ENCODE measurements around the gene RALGDS.
"Not testable (repeated sequence)": the region's sequence is repeated elsewhere in the genome, so short reads cannot be mapped to it uniquely, and the experiment has no call there.

Gene RALGDS

DNA sequence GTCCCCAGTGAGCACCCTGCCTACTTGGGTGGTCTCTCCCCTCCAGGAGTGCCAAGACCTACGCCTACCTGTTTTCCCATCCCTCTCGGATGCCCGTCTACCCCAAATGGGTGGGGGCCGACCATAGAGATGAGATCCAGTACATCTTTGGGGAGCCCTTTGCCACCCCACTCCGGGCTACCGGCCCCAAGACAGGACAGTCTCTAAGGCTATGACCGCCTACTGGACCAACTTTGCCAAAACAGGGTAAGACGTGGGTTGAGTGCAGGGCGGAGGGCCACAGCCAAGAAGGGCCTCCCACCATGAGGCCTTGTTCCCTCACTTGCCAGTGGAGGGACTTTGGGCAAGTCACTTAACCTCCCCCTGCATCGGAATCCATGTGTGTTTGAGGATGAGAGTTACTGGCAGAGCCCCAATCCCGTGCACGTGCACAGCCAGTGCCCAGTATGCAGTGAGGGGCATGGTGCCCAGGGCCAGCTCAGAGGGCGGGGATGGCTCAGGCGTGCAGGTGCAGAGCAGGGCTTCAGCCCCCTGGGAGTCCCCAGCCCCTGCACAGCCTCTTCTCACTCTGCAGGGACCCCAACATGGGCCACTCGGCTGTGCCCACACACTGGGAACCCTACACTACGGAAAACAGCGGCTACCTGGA, 34.7 kb downstream of the RALGDS start:
- not testable (repeated sequence) for DNase-seq

GRCh38 chr9:133083688-133084087, 37.4 kb downstream of the RALGDS start:
- not testable (repeated sequence) for DNase-seq

DNA sequence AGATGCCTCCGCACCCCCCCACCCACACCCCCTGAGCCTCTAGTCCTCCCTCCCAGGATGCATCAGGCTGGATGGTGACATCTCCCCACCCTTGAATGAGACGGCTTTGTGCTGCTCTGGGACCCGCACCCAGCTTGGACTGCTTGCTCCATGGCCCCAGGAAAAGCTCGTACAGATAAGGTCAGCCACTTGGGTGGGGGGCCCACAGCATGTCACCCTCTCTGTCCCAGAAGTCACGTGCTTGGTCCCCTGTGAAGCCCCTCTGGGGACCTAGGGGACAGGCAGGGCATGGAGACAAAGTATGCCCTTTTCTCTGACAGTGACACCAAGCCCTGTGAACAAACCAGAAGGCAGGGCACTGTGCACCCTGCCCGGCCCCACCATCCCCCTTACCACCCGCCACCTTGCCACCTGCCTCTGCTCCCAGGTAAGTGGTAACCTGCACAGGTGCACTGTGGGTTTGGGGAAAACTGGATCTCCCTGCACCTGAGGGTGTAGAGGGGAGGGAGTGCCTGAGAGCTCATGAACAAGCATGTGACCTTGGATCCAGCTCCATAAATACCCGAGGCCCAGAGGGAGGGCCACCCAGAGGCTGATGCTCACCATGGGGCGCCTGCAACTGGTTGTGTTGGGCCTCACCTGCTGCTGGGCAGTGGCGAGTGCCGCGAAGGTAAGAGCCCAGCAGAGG, 38.9 kb downstream of the RALGDS start:
- not testable (repeated sequence) for DNase-seq

DNA sequence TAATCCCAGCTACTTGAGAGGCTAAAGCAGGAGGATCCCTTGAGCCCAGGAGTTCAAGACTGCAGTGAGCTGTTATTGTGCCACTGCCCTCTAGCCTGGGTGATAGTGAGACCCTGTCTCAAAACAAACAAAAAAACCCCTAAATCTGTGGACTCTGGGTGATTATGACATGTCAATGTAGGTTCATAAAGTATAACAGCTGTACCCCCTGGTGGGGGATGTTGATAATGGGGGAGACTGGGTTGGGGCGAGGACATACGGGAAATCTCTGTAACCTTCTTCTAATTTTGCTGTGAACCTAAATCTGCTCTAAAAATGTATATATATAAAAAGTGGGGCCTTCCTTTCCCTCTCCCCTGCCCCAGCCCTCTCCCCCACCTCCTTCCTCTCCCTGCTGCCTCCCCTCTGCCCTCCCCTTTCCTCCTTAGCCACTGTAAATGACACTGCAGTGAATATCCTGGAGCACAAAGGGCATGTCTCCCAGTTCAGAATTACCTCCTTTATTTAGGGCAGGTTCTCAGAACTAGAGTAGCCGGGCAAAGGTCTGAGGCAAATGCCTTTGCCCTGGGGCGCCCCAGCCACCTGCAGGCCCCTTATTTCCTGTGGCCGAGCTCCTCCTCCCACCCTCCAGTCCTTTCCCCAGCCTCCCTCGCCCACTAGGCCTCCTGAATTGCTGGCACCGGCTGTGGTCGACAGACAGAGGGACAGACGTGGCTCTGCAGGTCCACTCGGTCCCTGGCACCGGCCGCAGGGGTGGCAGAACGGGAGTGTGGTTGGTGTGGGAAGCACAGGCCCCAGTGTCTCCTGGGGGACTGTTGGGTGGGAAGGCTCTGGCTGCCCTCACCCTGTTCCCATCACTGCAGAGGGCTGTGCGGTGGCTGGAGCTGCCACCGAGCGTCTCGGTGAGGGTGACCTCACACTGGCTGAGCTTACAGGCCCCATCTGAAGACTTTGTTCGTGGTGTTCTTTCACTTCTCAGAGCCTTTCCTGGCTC, 40.0 kb downstream of the RALGDS start:
- not testable (repeated sequence) for DNase-seq

GRCh38 chr9:133080161-133080560, 40.9 kb downstream of the RALGDS start:
- DNase-seq = no peak

- no peak for DNase-seq
These were observed 42.6 kb downstream of the RALGDS start for GRCh38 chr9:133078486-133078885.

DNA sequence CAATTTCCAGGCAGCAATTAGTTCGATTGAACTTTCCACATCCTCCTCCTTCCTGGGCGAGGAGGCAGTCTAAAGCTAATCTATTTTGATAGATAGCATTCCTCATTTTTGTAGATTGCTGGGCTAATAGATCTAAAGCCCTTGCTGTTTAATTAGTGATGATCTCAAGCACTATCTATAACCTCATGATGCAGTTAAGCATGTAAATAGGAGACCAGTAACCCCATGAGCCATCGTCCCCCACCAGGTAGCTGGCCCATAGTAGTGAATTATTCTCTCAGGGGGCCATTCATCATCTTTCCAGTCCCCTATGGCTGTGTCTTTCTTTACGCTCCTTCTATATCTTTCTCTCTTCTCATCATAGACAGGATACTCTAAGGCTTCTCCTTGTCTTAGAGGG, 44.3 kb downstream of the RALGDS start:
- no peak for DNase-seq

DNA sequence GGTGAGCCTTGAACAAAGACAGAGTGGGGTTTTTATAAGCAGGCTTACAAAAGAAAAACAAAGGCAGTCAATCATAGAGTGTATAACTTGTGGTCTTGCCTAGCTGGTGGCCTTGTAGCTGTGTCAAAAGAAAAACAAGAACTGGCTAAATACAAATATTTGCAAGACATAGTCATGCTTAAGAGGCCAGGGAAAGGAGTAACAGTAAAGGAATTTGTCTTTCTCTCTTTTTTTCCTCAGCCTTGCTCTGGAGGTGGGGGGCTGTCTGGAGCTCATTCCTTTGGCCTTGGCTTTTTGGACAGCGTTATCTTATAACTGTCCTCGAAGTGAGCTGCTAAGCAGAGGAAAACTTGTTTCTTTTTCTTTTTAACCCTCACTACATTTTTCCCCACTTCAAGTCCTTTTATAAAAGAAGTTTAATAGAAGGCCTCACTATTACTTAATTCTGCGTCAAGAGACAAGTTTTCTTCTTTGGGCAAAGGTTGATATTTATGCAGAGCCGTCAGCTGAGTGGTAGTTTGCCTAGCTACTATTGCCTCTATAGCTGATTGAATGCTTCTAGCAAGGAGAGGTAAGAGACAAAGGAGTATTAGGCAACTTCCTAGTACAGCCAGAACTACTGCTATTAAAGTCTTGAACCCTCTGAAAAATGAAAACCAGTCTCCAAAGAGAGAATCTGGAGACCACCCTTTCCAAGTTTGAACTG, 45.0 kb downstream of the RALGDS start:
- no peak for DNase-seq

DNA sequence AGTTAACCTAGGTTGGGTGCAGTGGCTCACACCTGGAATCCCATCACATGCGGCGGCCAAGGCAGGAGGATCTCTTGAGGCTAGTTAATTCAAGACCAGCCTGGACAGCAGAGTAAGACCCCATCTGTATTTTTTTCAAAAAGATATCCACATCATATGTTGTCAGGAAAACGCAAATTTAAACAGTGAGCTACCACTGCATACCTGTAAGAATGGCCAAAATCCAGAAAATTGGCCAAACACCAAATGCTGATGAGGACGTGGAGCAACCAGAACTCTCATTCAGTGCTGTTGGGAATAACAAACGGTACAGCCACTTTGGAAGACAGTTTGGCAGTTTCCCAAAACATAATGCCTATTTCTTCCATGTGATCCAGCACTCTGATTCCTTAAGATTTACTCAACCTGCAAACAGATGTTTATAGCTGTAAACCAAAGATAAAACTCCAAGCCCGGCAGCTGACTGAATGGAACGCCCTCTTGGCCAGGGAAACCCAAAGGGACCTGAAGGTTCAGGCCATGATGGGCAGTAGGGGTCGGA, 46.9 kb downstream of the RALGDS start:
- DNase-seq = no peak

GRCh38 chr9:133073086-133074014, 47.7 kb downstream of the RALGDS start:
- no peak for DNase-seq

DNA sequence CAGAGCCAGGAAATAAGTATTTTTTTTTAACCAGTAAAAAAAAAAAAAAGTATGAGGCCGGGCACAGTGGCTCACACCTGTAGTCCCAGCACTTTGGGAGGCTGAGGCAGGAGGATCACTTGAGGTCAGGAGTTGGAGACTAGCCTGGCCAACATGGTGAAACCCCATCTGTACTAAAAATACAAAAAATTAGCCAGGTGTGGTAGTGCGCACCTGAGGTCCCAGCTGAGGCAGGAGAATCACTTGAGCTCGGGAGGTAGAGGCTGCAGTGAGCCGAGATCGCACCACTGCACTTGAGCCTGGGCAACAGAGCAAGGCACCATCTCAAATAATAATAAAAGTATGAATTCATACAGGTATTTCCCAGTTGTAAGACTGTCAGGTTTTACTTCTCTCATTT, 48.8 kb downstream of the RALGDS start:
- DNase-seq = not testable (repeated sequence)

GRCh38 chr9:133071484-133072150, 49.4 kb downstream of the RALGDS start:
- no peak for DNase-seq

DNA sequence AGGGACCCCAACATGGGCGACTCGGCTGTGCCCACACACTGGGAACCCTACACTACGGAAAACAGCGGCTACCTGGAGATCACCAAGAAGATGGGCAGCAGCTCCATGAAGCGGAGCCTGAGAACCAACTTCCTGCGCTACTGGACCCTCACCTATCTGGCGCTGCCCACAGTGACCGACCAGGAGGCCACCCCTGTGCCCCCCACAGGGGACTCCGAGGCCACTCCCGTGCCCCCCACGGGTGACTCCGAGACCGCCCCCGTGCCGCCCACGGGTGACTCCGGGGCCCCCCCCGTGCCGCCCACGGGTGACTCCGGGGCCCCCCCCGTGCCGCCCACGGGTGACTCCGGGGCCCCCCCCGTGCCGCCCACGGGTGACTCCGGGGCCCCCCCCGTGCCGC, 50.1 kb downstream of the RALGDS start:
- not testable (repeated sequence) for DNase-seq

- not testable (repeated sequence) for DNase-seq
These were observed 50.5 kb downstream of the RALGDS start for GRCh38 chr9:133070500-133070961.

GRCh38 chr9:133068431-133068830, 52.6 kb downstream of the RALGDS start:
- DNase-seq = not testable (repeated sequence)

DNA sequence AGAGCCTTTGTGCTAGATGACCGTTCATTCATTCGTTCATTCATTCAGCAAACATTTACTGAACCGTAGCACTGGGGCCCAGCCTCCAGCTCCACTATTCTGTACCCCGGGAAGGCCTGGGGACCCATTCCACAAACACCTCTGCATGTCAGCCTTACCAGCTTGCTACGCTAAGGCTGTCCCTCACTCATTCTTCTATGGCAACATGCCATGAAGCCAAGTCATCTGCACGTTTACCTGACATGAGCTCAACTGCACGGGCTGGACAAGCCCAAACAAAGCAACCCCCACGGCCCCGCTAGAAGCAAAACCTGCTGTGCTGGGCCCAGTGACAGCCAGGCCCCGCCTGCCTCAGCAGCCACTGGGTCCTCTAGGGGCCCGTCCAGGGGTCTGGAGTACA, 53.2 kb downstream of the RALGDS start:
- DNase-seq = no peak

DNA sequence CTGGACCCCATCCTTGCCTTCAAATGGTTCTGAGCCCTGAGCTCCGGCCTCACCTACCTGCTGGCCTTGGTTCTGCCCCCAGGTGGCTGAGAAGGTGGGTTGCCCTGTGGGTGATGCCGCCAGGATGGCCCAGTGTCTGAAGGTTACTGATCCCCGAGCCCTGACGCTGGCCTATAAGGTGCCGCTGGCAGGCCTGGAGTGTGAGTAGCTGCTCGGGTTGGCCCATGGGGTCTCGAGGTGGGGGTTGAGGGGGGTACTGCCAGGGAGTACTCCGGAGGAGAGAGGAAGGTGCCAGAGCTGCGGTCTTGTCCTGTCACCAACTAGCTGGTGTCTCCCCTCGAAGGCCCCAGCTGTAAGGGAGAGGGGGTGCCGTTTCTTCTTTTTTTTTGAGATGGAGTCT, 54.0 kb downstream of the RALGDS start:
- DNase-seq = no peak

- no peak for DNase-seq
These were observed 54.7 kb downstream of the RALGDS start for GRCh38 chr9:133066181-133066983.

DNA sequence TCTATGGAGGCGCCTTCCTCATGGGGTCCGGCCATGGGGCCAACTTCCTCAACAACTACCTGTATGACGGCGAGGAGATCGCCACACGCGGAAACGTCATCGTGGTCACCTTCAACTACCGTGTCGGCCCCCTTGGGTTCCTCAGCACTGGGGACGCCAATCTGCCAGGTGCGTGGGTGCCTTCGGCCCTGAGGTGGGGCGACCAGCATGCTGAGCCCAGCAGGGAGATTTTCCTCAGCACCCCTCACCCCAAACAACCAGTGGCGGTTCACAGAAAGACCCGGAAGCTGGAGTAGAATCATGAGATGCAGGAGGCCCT, 56.0 kb downstream of the RALGDS start:
- DNase-seq = no peak

All from DMS 273 treated with DMSO at 0.1 percent for 48 hours (cell line).